ENCODE measurements around the gene CCDC28A.

Gene CCDC28A

GRCh38 chr6:138795809-138796603 lies 22.4 kb downstream of the CCDC28A start, which contains the start of gene ECT2L:
Gene ECT2L, plus strand, starts transcription at chr6:138796087. Its CDS starts 17,188 bp downstream, at chr6:138813275.
- DNase-seq (ENCODE audit: insufficient read length, low spot score) (no peak), FAIRE-seq (no peak)

GRCh38 chr6:138796771-138797170 lies 23.2 kb downstream of the CCDC28A start:
- FAIRE-seq = no peak
- DNase-seq (ENCODE audit: insufficient read length, low spot score) = no peak

GRCh38 chr6:138797806-138798446 lies 24.4 kb downstream of the CCDC28A start:
- DNase-seq (ENCODE audit: insufficient read length, low spot score) (no peak), FAIRE-seq (no peak)

- no peak for DNase-seq (ENCODE audit: insufficient read length, low spot score)
- FAIRE-seq = no peak
Measured at GRCh38 chr6:138800377-138801150, 27.0 kb downstream of the CCDC28A start.

GRCh38 chr6:138803331-138803730 lies 29.8 kb downstream of the CCDC28A start:
- FAIRE-seq (no peak), DNase-seq (ENCODE audit: insufficient read length, low spot score) (no peak)

- no peak for DNase-seq (ENCODE audit: insufficient read length, low spot score)
- no peak for FAIRE-seq
Measured at GRCh38 chr6:138803861-138804260, 30.3 kb downstream of the CCDC28A start.

- no peak for DNase-seq (ENCODE audit: insufficient read length, low spot score)
- FAIRE-seq = no peak
Measured at GRCh38 chr6:138805016-138805765, 31.6 kb downstream of the CCDC28A start.

GRCh38 chr6:138806889-138807288 lies 33.3 kb downstream of the CCDC28A start:
- FAIRE-seq = no peak
- DNase-seq (ENCODE audit: insufficient read length, low spot score) = no peak

GRCh38 chr6:138809677-138810076 lies 36.1 kb downstream of the CCDC28A start:
- FAIRE-seq (no peak), DNase-seq (ENCODE audit: insufficient read length, low spot score) (no peak)

GRCh38 chr6:138811866-138812265 lies 38.3 kb downstream of the CCDC28A start:
- FAIRE-seq (no peak), DNase-seq (ENCODE audit: insufficient read length, low spot score) (no peak)

GRCh38 chr6:138814179-138814834 lies 40.7 kb downstream of the CCDC28A start:
- FAIRE-seq = no peak
- no peak for DNase-seq (ENCODE audit: insufficient read length, low spot score)

- DNase-seq (ENCODE audit: insufficient read length, low spot score) = no peak
- FAIRE-seq = no peak
Measured at GRCh38 chr6:138815221-138815620, 41.7 kb downstream of the CCDC28A start.

- FAIRE-seq = peak; percentile 66
- DNase-seq (ENCODE audit: insufficient read length, low spot score) = no peak
Measured at GRCh38 chr6:138815797-138816528, 42.4 kb downstream of the CCDC28A start.

GRCh38 chr6:138817799-138818198 lies 44.2 kb downstream of the CCDC28A start:
- no peak for FAIRE-seq
- no peak for DNase-seq (ENCODE audit: insufficient read length, low spot score)

GRCh38 chr6:138818496-138819194 lies 45.1 kb downstream of the CCDC28A start:
- FAIRE-seq (peak; percentile 55), DNase-seq (ENCODE audit: insufficient read length, low spot score) (peak; percentile 16)

- FAIRE-seq = no peak
- no peak for DNase-seq (ENCODE audit: insufficient read length, low spot score)
Measured at GRCh38 chr6:138821519-138821918, 48.0 kb downstream of the CCDC28A start.

- no peak for DNase-seq (ENCODE audit: insufficient read length, low spot score)
- no peak for FAIRE-seq
Measured at GRCh38 chr6:138824482-138825144, 51.0 kb downstream of the CCDC28A start.

- DNase-seq (ENCODE audit: insufficient read length, low spot score) (no peak), FAIRE-seq (no peak)
Measured at GRCh38 chr6:138830248-138830647, 56.7 kb downstream of the CCDC28A start.

Measured in GM19239 (cell line).